Prostate gland (tissue), 2 donors: ENCODE data around the gene RPS3. TPM values are rescaled to one million over a fixed set of nuclear protein-coding genes. Genes with fewer than 3 reads are reported as not detected.

Experiments used
- DNase-seq: peaks from one replicate; pipeline ENCODE4 v3.0.0-alpha.2; 2019; ENCODE audit warnings: low spot score
- H3K27ac ChIP-seq, 2 donors: fragments of 200-600 bp; sonication (generic); 2 replicates each; pipeline ENCODE4 v1.5.1; 2017 to 2019
- H3K27me3 ChIP-seq: fragments of 200-600 bp; sonication (generic); replicated peaks from 2 replicates; pipeline ENCODE4 v1.5.1; 2019; ENCODE audit not compliant: insufficient read depth
- H3K36me3 ChIP-seq, 2 donors: fragments of 200-600 bp; sonication (generic); 1 replicate in 1 of 2; 2 replicates in 1 of 2; pipeline versions ENCODE4 v1.5.1 to v1.8.1; 2017 to 2019
- H3K4me1 ChIP-seq: fragments of 200-600 bp; sonication (generic); replicated peaks from 2 replicates; pipeline ENCODE4 v1.5.1; 2019
- H3K4me3 ChIP-seq, 2 donors: fragments of 200-600 bp; sonication (generic); 2 replicates each; pipeline ENCODE4 v1.5.1; 2017 to 2019
- H3K9me3 ChIP-seq: fragments of 200-600 bp; sonication (generic); 2 replicates; pipeline ENCODE4 v1.5.1; 2017
- CTCF ChIP-seq, 4 experiments: fragments of 200-600 bp in 2 of 4; fragments of 450-650 bp in 2 of 4; sonication (generic) in 2 of 4; IDR thresholded peaks; 1 replicate in 3 of 4; 2 replicates in 1 of 4; pipeline ENCODE4 v1.5.1; 2016 to 2019; ENCODE audit warnings: antibody characterized with exemption in 4 of 4, mild to moderate bottlenecking in 2 of 4, moderate library complexity in 2 of 4
- POLR2A ChIP-seq: fragments of 450-650 bp; IDR thresholded peaks from one replicate; pipeline ENCODE4 v1.6.1; 2016; ENCODE audit warnings: antibody characterized with exemption, mild to moderate bottlenecking
- POLR2AphosphoS5 ChIP-seq: sonication (generic); formaldehyde crosslinking; IDR thresholded peaks from one replicate; pipeline ENCODE4 v1.6.1; 2017; ENCODE audit warnings: antibody characterized with exemption
- WGBS: methylation state at CpG from one replicate; pipeline ENCODE4 v1.1.5; 2018; 5-methylcytosine and 5-hydroxymethylcytosine counted together
- intact Hi-C: fragments of 100-400 bp; cut with DNase I; formaldehyde crosslinking; loops from one replicate; pipeline ENCODE4 v1.14.2; 2022
- total RNA-seq, 2 donors: library from RNA; depleted of rRNA; stranded (reverse); fragments of >200 nt; gene quantifications; one replicate each; pipeline ENCODE4 v1.1.0, GENCODE V29; 2016

RPS3 gene
- total RNA-seq, 2 donors from 2014 or later, result 890 to 1,636 TPM

GRCh38 chr11:75383246-75383645 lies 16.1 kb upstream of the RPS3 start:
- Histone ChIP-seq H3K27me3 (no peaks in the 10 kb centered on the region), H3K4me1 (no peaks in the 10 kb centered on the region), H3K36me3 (no peaks in the 10 kb centered on the region), H3K27ac (no peak overlapping the region), H3K4me3 (no peak overlapping the region), H3K9me3 (no peaks in the 10 kb centered on the region)
- intact Hi-C loops, result no loop called here
- WGBS, result 84% methylated on average over 3 of the region's 3 CpGs
- no peak for DNase-seq
- TF ChIP-seq POLR2AphosphoS5 (no peak), CTCF (IDR thresholded peaks at IDR 0.05) (no peak), POLR2A (no peak)

- intact Hi-C loops, result loop anchor here (1.0 to 5.0 kb wide), 3 partner anchors 56 to 148 kb away; no protein-coding TSS in a partner anchor
- DNase-seq, result peak; percentile 67
- Histone ChIP-seq H3K27ac (no peak overlapping the region), H3K27me3 (no peaks in the 10 kb centered on the region), H3K4me1 (no peaks in the 10 kb centered on the region), H3K36me3 (no peaks in the 10 kb centered on the region), H3K4me3 (no peak overlapping the region), H3K9me3 (no peaks in the 10 kb centered on the region)
- 22% methylated on average over 24 of the region's 24 CpGs for WGBS
- peak; percentile 92 to 99 (median 97) for TF ChIP-seq CTCF (IDR thresholded peaks at IDR 0.05)
- TF ChIP-seq POLR2A, result no peak
- peak; percentile 50 for TF ChIP-seq POLR2AphosphoS5
Measured at GRCh38 chr11:75384438-75385080, 14.8 kb upstream of the RPS3 start.

GRCh38 chr11:75386942-75387630 lies 12.2 kb upstream of the RPS3 start:
- TF ChIP-seq POLR2AphosphoS5, result no peak
- no peak for TF ChIP-seq POLR2A
- TF ChIP-seq CTCF (IDR thresholded peaks at IDR 0.05), result no peak
- Histone ChIP-seq H3K27ac (no peak overlapping the region), H3K9me3 (no peaks in the 10 kb centered on the region), H3K4me1 (no peaks in the 10 kb centered on the region), H3K4me3 (no peak overlapping the region), H3K36me3 (no peaks in the 10 kb centered on the region), H3K27me3 (no peaks in the 10 kb centered on the region)
- intact Hi-C loops, result loop anchor here (5.0 kb wide), 1 partner anchor 145 kb away; no protein-coding TSS in a partner anchor
- DNase-seq, result no peak
- WGBS, result 33% methylated on average over 3 of the region's 3 CpGs

- Histone ChIP-seq H3K27me3 (no peaks in the 10 kb centered on the region), H3K36me3 (no peaks in the 10 kb centered on the region), H3K4me3 (no peak overlapping the region), H3K4me1 (no peaks in the 10 kb centered on the region), H3K27ac (no peak overlapping the region), H3K9me3 (no peaks in the 10 kb centered on the region)
- no peak for TF ChIP-seq POLR2AphosphoS5
- TF ChIP-seq CTCF (IDR thresholded peaks at IDR 0.05), result no peak
- no peak for TF ChIP-seq POLR2A
- no peak for DNase-seq
- intact Hi-C loops, result loop anchor here (5.0 kb wide), 1 partner anchor 144 kb away; no protein-coding TSS in a partner anchor
- WGBS, result 67% methylated on average over 3 of the region's 3 CpGs
Measured at GRCh38 chr11:75387736-75388294, 11.5 kb upstream of the RPS3 start.
